Measurements from ENCODE around the gene FCHSD2. TPM values are rescaled to one million over a fixed set of nuclear protein-coding genes. Genes with fewer than 3 reads are reported as not detected.
A peak's percentile ranks its signal among the peaks of the same experiment; 100 is the strongest.

FCHSD2 gene
- polyA plus RNA-seq, 1 donor (not counting 4 experiments of a cell fraction or from before 2014, with no cell fraction given): 14.2 TPM

- Histone ChIP-seq H3K9ac (ENCODE audit: control insufficient read depth, extremely low read depth, insufficient read depth, low read length) (no peak overlapping the region), H3K4me2 (ENCODE audit: control insufficient read depth, extremely low read depth, insufficient read depth, low read depth, low read length) (no peak overlapping the region), H3K27me3 (ENCODE audit: control insufficient read depth, extremely low read depth, insufficient read depth, low read length) (no peaks in the 10 kb centered on the region), H3K27ac (ENCODE audit: control insufficient read depth, insufficient read depth, low read length) (no peak overlapping the region), H3K36me3 (ENCODE audit: control insufficient read depth in 2 of 2, extremely low read depth in 1 of 2, insufficient read depth in 2 of 2, low read length in 2 of 2) (no peaks in the 10 kb centered on the region), H3K9me1 (ENCODE audit: control insufficient read depth, extremely low read depth, insufficient read depth, low read length) (no peaks in the 10 kb centered on the region), H3K79me2 (ENCODE audit: control insufficient read depth, insufficient read depth, low read length) (no peaks in the 10 kb centered on the region), H3K4me3 (ENCODE audit: control insufficient read depth in 2 of 3, extremely low read depth in 1 of 3, insufficient read depth in 2 of 3, low read depth in 1 of 3, low read length in 3 of 3) (no peak overlapping the region), H3K4me1 (ENCODE audit: control insufficient read depth, extremely low read depth, insufficient read depth, low read length) (peaks cover 25% of the 10 kb centered on the region), H2AFZ (ENCODE audit: control insufficient read depth, low read length) (no peak overlapping the region), H3K9me3 (ENCODE audit: control insufficient read depth, low read depth, low read length) (no peaks in the 10 kb centered on the region), H4K20me1 (ENCODE audit: control insufficient read depth, extremely low read depth, insufficient read depth, low read length) (no peaks in the 10 kb centered on the region)
- dilution Hi-C loops (cut with MboI; ENCODE audit: extremely low pct_ligation_motif_present, low sequenced_read_pairs): no loop called here
- no peak for TF ChIP-seq CTCF (optimal IDR thresholded peaks at IDR 0.05 in 1 of 3, IDR thresholded peaks at IDR 0.05 in 1 of 3, conservative IDR thresholded peaks at IDR 0.05 in 1 of 3; ENCODE audit: extremely low read depth in 1 of 3, insufficient read depth in 2 of 3, low read length in 3 of 3)
- TF ChIP-seq EZH2 (IDR thresholded peaks at IDR 0.05; ENCODE audit: low read length): no peak
- DNase-seq (ENCODE audit: low read depth, low spot score) (no peak), FAIRE-seq (no peak)
Observed at GRCh38 chr11:73116636-73117035, 25.5 kb downstream of the FCHSD2 start.

- H4K20me1 ChIP-seq (ENCODE audit: control insufficient read depth, extremely low read depth, insufficient read depth, low read length): no peaks in the 10 kb centered on the region
- H3K4me3 ChIP-seq (ENCODE audit: control insufficient read depth in 2 of 3, extremely low read depth in 1 of 3, insufficient read depth in 2 of 3, low read depth in 1 of 3, low read length in 3 of 3): no peak overlapping the region
- peak overlapping the region; percentile 98 for H3K27ac ChIP-seq (ENCODE audit: control insufficient read depth, insufficient read depth, low read length)
- no peaks in the 10 kb centered on the region for H3K9me1 ChIP-seq (ENCODE audit: control insufficient read depth, extremely low read depth, insufficient read depth, low read length)
- DNase-seq (ENCODE audit: low read depth, low spot score) (no peak), FAIRE-seq (no peak)
- dilution Hi-C loops (cut with MboI; ENCODE audit: extremely low pct_ligation_motif_present, low sequenced_read_pairs): no loop called here
- H3K4me1 ChIP-seq (ENCODE audit: control insufficient read depth, extremely low read depth, insufficient read depth, low read length): peaks cover 25% of the 10 kb centered on the region
- TF ChIP-seq EZH2 (IDR thresholded peaks at IDR 0.05; ENCODE audit: low read length) (no peak), CTCF (optimal IDR thresholded peaks at IDR 0.05 in 1 of 3, IDR thresholded peaks at IDR 0.05 in 1 of 3, conservative IDR thresholded peaks at IDR 0.05 in 1 of 3; ENCODE audit: extremely low read depth in 1 of 3, insufficient read depth in 2 of 3, low read length in 3 of 3) (no peak)
- H3K9me3 ChIP-seq (ENCODE audit: control insufficient read depth, low read depth, low read length): no peaks in the 10 kb centered on the region
- peak overlapping the region; percentile 46 for H3K4me2 ChIP-seq (ENCODE audit: control insufficient read depth, extremely low read depth, insufficient read depth, low read depth, low read length)
- no peaks in the 10 kb centered on the region for H3K27me3 ChIP-seq (ENCODE audit: control insufficient read depth, extremely low read depth, insufficient read depth, low read length)
- no peaks in the 10 kb centered on the region for H3K36me3 ChIP-seq (ENCODE audit: control insufficient read depth in 2 of 2, extremely low read depth in 1 of 2, insufficient read depth in 2 of 2, low read length in 2 of 2)
- H3K79me2 ChIP-seq (ENCODE audit: control insufficient read depth, insufficient read depth, low read length): no peaks in the 10 kb centered on the region
- peak overlapping the region; percentile 70 for H3K9ac ChIP-seq (ENCODE audit: control insufficient read depth, extremely low read depth, insufficient read depth, low read length)
- peak overlapping the region; percentile 46 for H2AFZ ChIP-seq (ENCODE audit: control insufficient read depth, low read length)
Observed at GRCh38 chr11:73114835-73115220, 27.3 kb downstream of the FCHSD2 start.
